Myocyte (in vitro differentiated cells): Measurements from ENCODE around the gene FCER1G. TPM values are rescaled to one million over a fixed set of nuclear protein-coding genes. Genes with fewer than 3 reads are reported as not detected.
"Not testable (repeated sequence)": the region's sequence is repeated elsewhere in the genome, so short reads cannot be mapped to it uniquely, and the experiment has no call there.

Experiments used
- DNase-seq: peaks from one replicate; pipeline ENCODE4 v3.0.0-alpha.2; 2012; ENCODE audit warnings: low read depth
- total RNA-seq: library from RNA; depleted of rRNA; stranded (reverse); fragments of >200 nt; gene quantifications from 2 replicates; pipeline ENCODE4 v1.2.3, GENCODE V29; 2014

Gene FCER1G
- total RNA-seq, 1 donor from 2014 or later, result not detected

DNA sequence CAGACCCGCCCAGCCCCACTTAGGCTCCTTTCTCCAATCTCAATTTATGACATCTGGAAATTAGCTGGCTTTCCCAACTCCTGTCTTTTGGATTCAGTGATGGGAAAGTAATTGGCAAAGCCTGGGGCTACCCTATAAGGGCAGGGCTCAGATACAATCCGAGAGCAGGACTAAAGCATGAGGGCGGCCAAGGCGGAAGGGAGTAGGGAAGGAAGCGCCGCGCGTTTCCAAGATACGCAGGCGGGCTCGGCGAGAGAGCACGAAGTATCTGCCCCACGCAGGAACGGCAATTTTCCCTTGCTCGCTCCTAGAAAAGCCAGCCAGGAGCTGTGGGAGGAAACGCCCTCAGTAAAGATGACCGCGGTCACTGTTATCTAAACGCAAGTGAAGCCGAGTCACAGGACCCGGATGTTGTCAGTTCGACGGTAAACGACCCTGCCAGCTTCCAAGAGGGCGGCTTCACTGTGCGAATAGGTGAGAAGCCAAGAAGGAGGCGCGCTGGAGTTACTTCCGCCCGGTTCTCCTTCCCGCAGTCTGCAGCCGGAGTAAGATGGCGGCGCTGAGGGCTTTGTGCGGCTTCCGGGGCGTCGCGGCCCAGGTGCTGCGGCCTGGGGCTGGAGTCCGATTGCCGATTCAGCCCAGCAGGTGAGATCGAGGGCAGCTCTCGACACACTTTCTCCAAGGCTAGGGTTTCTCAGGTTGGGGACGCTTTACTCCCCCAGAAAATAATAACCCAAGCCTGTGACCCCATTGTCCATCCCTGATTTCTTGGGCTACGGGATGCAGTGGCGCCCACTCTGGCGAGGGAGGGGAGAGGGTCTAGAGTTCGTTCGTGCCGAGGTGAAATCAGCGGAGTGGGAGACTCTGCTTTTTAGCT, 13.0 kb upstream of the FCER1G start, which contains the start of gene NDUFS2:
TSS of gene NDUFS2 (plus strand) at position 532 of the 877 bp plus-strand sequence. CDS start at position 551, 19 bp downstream.
- DNase-seq, result peak; percentile 99

DNA sequence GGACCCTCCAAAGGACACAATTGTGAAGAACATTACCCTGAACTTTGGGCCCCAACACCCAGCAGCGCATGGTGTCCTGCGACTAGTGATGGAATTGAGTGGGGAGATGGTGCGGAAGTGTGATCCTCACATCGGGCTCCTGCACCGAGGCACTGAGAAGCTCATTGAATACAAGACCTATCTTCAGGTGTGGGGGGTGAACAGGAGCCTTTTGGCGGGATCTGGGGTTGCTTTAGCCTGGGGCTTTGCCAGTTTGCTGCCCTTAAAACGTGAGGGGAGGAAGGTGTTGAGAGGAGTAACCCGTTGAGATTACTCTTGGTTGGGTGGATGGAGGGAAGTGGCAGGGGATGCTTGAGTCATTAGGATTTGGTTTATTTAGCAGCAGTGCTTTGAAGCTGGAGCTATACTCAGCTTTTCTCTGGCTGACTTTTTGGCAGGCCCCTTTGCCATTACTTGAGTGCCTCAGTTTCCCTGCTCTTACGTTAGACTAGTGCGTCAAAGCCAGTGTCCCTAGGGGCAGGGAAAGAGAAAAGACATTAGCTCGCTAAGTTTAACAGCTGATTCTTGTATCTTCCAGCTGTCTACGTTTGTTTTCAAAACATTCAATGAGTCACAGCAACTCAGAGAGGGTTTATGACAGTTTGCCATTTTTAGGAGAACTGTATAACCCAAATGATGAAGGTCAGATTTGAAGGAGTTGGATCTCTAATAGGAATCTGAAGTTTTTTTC, 8.5 kb upstream of the FCER1G start:
- peak; percentile 82 for DNase-seq

DNA sequence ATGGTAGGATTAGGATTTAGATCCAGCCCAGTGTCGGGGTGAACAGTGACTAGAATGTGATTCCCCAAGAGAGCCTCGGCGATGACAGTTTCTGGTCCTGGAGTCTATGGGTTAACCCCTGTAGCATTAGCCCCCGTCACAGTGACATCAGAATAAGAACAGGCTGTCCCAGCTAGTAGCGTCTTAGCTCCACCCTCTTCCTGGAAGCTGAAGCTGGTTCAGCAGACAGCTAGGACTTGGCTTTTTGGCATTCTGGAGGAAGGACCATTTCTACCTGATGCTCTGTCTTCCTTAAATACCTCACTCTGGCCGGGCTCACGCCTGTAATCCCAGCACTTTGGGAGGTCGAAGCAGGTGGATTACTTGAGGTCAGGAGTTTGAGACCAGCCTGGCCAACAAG, 7.9 kb upstream of the FCER1G start:
- peak; percentile 32 for DNase-seq

DNA sequence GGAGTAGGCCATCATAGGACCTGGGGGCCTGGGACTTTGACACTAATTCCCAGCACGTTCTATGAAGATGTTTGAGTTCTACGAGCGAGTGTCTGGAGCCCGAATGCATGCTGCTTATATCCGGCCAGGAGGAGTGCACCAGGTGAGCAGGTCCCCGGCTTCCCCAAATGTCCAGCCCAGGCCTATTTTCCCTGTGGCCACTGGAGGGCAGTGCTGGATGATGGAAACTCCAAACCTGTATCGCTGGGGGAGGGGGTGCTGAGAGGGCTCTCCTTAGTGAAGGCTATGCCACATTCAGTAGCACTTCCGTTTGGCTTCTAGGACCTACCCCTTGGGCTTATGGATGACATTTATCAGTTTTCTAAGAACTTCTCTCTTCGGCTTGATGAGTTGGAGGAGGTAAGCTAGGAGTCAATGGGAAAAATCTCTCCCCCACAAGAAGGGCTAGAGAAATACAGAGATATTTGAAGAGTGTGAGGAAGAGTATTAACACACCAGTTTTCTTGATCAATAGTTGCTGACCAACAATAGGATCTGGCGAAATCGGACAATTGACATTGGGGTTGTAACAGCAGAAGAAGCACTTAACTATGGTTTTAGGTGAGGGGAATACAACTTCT, 5.2 kb upstream of the FCER1G start:
- peak; percentile 79 for DNase-seq

DNA sequence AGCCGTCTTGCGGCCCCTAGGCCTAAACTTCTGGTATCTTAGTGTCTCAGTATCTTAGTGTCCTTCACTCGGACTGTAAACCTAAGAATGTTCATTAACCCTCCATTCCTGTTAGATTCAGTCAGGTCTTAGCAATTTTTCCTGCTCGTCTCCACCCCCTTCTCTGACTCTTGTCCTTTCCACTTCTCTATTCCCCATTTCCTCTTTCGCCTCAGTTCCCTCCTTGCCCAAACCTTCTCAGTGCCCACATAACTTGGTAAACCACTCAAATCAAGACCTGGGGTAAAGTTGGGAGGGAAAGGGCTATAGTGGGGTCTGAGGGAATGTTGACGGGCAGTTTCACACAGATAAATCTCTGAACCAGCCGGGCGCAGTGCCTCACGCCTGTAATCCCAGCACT, 726 bp upstream of the FCER1G start:
- no peak for DNase-seq

DNA sequence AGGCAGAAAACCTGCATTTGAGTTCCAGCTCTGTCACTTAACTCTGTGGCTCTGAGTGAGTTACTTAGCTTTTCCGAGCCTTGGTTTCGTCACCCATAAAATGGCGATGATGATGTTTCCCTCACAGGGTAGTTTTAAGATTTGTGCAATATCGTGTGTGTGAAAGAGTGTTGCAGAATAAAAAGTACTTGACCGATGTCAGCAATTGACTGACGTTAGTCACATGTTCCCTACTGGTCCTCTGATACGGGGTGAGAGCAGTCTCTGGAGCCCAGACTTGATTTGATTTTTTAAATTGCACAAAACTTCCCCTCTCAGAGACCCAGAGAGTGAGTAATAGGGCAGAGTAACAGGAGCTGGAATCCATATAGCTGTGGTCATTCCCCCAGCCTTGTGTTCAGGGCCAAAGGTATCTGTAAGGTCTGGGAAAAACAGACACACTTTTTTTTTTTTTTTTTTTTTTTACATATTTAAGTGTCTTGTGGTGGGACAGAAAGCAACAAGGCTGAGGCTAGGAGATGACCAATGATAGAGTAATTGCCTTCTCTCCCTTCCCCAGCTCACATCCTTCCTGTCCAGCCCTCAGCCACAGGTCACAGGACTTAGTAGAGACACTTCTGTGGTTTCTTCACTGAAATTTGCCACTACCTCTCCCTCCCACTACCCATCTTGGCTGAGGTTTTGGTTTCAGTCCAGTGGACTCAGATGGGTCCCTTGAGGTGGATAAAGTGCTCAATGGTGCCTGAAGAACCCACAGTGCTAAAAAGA, 2.0 kb downstream of the FCER1G start:
- DNase-seq, result peak; percentile 40

DNA sequence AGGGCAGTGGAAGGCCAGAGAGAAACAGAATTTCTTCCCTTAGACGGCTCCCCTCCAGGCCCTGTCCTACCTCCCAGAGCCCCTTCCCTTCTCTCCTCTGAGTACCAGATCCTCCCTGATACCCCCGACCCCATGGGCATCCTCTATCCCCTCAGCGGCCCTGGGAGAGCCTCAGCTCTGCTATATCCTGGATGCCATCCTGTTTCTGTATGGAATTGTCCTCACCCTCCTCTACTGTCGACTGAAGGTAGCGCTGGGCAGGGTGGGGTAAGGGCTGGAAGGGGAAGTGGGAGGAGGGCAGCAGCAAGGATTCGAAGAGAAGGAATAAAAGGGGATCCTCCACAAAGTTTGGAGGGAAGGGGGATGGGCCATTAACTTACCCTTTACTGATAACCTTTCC, 2.7 kb downstream of the FCER1G start:
- no peak for DNase-seq

DNA sequence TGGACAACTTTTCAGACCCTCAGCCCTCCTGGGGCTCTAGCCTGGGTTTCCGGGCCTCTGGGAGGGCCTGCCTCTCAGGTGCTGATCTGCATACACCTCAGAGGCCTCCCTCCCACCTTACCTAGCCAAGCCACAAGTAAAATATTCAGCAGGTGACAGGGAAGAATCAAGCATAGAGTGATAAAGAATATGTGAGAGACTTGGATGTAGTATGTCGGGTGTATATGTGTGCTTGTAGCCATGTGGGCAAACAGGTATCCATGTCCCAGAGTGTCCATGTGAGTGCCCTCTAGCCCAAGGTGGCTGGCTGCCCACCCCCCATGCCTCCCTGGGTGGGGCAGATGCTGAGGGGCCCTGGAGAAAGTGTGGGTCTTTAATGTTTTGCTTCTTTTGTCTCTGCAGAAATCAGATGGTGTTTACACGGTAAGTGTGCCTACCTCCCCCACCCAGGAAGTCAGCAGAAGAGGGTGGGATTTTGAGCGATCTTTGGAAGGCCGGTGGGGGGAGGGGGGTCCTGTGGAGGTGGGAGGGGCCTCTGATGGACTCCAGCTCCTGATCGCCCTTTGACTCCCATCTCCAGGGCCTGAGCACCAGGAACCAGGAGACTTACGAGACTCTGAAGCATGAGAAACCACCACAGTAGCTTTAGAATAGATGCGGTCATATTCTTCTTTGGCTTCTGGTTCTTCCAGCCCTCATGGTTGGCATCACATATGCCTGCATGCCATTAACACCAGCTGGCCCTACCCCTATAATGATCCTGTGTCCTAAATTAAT, 3.4 kb downstream of the FCER1G start:
- DNase-seq, result no peak

DNA sequence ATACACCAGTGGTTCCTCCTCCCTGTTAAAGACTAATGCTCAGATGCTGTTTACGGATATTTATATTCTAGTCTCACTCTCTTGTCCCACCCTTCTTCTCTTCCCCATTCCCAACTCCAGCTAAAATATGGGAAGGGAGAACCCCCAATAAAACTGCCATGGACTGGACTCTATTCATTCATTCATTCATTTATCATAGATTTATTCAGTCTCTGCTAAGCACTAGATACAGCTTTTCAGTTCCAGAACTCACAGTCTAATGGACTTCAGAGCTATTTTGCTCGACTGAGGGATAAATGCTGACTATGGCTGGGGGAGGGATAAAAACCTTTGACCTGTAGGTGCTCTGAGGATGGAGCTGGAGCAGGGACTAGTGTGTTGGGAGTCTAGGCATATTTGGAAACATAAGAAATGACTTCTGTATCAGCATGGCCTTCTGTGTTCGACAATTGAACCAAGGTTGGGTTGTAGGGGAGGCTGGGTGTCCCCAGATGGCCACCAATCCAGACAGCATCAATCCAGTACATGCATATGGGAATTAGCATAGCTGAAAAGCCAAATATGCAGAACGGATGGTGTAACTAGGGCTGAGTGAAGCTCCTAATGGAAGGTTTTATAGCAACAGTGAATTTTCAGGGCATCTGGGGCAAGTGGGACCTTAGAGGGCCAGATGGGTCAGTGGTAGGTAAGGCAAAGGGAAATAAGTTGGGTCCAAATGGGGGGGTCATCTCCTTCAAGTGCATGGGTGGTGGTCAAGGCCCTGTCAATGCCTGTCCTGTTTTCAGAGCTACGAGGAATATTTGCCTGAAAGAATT, 4.2 kb downstream of the FCER1G start:
- DNase-seq, result no peak

DNA sequence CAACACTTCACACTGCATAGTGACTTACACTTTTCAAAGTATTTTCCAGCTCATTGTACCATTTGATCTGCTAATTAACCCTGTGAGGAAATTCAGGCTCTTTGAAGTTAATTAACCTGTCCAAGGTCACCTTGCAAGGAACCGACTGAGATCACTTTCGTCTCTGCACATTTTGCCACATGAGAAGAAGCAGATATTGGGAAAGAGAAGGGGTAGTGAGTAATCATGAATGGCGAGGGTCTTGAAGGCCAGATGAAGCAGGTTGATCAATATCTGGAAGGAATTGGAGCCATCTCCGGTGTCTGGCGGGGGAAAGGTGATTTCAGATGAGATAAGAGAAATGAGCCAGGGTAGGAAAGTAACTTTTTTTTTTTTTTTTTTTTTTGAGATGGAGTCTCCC, 4.9 kb downstream of the FCER1G start:
- no peak for DNase-seq

DNA sequence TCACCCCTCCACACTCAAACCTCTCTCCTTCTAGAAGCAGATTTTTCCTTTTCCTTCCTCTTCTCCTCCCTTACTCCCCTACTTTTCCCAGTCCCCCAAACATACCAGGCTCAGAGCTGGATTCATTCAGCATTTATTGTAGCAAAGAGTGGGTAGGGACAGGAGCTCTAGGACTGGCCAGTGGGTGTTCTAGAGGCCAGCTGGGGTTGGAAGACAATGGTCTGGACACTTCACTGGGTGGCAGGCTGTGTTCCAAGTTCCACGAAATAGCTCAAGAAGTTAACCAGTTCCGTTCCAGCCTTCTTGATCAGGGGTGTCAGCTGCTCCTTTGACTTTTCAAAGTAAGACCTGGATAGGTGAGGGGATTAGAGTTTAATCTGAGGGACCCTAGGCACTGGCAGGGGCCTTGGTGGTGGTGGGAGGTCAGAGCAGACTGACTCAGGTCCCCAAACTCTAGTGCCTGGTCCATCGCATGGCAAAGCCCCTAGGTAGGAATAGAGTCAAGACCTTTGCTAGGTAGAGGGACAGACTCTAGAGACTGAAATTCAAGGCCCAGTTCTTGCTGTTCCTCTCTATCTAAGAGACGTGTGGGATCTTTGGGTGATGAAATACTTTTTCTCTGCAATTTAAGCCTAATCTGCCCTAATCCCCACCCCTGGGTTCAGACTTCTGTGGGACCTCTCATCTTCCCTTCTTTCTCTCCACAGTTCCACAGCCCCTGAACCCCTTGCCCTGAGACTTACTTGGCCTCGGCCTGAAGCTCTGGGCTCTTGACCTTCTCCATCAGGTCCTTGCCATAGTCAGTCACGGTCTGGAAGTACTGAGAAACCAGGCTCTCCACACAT, 7.3 kb downstream of the FCER1G start:
- no peak for DNase-seq

DNA sequence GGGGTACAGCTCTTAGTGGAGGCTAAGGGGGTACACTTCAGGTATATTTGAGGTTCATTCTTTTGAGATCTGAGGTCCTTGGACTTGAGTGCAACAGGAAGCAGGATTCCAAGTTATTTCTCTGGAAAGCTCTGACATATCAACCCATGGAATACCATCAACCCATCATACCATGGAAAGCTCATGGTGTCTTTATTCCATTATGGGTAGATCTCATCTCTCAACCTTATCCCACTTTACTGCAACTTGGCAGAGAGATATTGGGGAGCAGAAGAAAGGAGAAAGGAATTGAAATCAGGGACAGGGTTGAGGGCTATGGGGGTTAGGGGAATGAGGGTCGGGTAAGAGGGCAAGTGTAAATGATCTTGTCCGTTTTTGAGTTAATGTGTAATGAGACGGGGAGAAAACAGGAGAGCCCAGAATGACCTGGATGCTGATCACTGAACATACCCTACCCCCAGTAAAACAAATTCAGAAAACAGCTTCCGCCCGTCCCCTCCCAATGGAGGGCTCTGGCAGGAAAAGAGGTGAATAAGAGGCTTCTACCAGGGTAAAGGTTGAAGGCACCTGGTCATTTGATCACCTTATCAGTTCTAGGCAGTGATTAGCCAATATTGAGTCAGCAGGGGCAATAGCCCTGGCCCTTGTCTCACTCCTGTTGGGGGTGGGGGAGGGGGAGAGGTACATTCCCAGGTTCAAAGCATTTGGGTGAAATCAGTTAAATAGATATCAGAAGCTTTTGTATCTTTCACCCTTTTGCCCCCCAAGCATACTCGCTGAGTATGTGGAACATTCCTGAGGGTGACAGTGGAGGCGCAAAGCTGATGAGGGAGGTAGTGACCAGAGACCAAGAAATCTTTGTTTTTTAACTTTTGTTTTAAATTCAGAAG, 9.0 kb downstream of the FCER1G start:
- DNase-seq, result no peak

DNA sequence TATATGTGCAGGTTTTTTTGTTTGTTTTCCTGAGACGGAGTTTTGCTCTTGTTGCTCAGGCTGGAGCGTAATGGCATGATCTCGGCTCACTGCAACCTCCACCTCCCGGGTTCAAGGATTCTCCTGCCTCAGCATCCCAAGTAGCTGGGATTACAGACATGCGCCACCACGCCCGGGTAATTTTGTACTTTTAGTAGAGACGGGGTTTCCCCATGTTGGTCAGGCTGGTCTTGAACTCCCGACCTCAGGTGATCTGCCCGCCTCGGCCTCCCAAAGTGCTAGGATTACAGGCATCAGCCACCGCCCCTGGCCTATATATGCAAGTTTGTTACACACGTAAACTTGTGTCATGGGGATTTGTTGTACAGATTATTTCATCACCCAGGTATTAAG, 9.6 kb downstream of the FCER1G start:
- DNase-seq, result not testable (repeated sequence)

DNA sequence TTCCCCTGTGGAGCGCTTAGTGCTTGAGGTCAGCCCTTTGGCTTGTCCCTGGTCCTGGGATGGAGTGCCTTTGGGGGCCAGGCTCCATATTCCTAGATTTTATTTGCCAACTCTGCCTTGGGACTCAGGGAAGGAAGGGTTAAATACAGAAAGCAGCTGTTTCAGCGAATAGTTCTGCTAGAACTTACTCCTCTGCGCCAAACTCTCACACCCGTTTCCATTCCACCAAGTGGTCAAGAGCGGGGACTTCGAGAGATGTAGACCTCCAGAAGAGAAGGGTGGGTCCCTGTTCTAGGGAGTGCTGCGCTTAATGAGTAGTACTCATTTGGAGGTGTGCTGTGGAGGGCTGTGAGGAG, 10.1 kb downstream of the FCER1G start:
- no peak for DNase-seq

DNA sequence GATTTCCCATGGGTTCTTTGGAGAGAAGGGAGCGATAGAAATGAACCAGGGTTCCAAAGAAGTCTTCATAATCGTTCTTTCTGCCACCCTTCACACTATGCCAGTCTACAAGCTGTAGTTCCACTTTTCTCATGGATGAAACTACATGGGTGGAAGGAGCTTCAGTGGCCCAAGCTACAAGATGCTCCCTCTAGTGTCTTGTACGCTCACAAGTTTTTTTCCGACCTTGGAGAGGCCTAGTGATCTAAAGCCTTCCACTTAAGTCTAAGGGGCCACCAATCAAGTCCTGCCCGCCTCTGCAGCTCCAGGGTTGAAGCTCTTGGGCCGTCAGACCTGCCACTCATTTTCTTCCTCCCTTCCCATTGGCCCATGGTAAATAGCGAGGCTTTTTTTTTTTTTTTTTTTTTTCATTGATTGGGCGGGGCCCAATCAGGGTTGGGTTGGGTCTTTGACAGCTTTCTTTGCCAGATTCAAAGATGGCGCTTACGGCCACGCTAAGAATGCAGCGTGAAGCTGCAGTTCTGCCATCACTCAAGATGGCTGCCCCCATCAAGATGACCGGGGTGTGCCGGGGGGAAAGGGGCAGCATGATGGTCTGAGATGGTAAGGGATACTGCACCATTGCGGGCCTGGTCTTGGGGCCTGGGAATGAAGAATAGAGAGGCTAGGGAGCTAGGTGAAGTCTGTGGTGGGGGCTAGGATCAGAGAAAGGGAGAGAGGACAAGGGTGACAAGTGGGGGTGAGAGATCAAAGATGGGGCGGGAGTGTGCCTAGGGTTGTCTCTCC, 10.6 kb downstream of the FCER1G start, which contains the start of gene TOMM40L:
TSS of gene TOMM40L (plus strand) at position 527 of the 786 bp plus-strand sequence. CDS start 430 bp downstream, outside the sequence.
- DNase-seq, result peak; percentile 100

DNA sequence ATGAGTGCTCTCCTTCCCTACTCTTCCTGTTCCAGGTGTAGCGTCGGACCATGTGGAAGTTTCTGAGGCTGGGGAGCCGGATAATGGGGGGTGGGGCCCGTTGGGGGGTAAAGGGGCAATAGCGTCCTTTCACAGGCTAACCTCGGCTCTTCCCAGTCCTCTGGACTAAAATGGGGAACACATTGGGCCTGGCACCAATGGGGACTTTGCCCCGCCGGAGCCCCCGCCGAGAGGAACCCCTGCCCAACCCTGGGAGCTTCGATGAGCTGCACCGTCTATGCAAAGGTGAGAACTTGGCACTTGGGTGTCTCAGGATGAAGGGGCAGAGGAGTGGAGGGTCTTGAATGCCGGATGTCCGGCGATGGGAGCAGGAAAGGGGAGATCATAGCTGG, 11.2 kb downstream of the FCER1G start:
- DNase-seq, result no peak

DNA sequence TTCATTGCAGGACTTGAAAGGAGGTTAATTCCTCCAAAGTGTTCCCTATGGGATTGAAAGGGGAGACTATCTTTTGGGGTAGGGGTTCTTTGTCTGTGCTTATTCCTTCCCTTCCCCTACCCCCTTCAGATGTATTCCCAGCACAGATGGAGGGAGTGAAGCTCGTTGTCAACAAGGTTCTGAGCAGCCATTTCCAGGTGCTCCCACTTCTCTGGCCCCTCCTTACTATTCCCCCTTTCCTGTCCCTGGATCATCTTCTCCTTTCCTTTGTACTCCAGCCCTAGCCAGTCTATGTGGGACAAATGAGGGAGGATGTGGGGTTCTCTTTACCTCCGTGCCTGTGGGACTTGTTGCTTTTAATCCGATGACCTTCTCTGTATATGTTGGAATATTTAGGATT, 11.7 kb downstream of the FCER1G start:
- no peak for DNase-seq
